T-helper 2 cell treated with Interferon-gamma antibody and Interleukin-4, amounts not matched to agents 100 ng/mL and 5 ng/mL, for 36 hours (primary cell): ENCODE results near the gene TOP3B. TPM values are rescaled to one million over a fixed set of nuclear protein-coding genes. Genes with fewer than 3 reads are reported as not detected.
"Not testable (repeated sequence)": the region's sequence is repeated elsewhere in the genome, so short reads cannot be mapped to it uniquely, and the experiment has no call there.

ENCODE experiments used
- intact Hi-C: fragments of 100-400 bp; cut with micrococcal nuclease; formaldehyde crosslinking; loops from one replicate; pipeline ENCODE4 v1.15.1; 2023
- total RNA-seq: library from RNA; stranded (reverse); gene quantifications from 2 replicates; pipeline ENCODE4 v1.2.3, GENCODE V29; 2022

The TOP3B gene
- total RNA-seq, 1 donor from 2014 or later, result 47.0 TPM

DNA sequence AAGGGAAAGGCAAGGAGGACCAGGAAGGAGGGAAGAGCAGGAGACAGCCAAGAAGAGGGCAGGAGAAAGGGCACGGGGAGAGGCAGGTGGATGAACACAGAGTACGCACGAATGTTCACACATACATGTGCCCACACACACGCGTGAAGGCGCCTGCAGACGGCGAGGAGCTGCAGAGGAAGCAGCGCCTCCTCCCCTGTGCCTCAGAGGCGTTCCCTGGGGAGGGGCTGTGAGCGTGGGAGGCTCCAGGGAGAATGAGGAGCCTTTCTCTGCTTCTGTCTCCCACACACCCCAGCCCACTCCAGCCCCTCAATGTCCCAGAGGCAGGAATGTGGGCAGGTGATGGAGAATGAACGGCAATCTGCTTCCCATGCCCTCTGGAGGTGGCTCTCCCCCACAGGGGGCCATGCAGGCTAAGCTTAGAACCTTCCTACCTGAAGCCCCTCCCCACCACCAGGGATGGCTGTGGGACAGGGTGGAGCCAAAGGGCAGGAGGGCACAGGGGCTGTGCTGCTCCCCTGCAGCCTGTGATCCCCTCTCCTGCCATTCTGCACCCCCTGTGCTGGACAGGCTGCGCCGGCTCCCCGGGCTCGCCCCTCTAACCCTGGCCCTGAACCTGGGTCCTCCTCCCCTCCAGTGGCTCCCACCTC is 55.3 kb downstream of the TOP3B start:
- intact Hi-C loops, result no loop called here

DNA sequence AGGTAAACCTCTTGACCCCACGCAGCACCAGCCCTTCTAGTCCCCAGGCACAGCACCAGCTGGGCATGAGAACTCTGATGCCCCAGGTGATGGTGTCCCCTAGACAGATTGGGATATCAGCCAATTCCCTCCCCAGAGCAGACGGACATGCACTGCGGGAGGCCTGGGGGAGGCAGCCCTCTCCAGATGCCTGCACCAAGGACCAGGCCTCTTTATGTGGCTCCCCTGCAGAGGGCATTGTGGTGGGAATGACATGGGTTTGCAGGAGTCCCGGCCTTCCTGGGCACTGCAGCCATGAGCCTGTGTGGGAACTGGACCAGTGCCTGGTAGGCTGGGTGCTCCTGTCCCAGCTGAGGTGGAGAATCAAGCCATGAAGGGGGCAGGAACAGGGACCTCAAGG is 55.9 kb downstream of the TOP3B start:
- intact Hi-C loops, result no loop called here

DNA sequence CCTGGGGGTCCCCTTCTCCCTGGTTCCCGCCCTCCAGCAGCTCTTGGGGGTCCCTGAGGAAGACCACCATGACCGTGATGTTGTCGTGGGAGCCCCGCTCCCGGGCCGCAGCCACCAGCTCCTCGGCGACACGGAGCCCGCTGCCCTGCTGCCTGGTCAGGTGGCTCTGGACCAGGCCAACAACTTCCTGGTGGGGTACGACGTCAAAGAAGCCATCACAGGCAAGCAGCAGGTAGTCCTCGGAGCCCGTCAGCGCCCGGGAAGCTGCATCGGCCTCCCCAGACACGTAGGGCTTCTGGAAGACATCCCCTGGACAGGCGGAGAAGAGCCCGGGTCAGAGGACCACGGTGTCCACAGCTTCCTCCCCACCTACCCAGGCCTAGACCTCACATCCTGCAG is 59.4 kb downstream of the TOP3B start:
- intact Hi-C loops, result no loop called here

DNA sequence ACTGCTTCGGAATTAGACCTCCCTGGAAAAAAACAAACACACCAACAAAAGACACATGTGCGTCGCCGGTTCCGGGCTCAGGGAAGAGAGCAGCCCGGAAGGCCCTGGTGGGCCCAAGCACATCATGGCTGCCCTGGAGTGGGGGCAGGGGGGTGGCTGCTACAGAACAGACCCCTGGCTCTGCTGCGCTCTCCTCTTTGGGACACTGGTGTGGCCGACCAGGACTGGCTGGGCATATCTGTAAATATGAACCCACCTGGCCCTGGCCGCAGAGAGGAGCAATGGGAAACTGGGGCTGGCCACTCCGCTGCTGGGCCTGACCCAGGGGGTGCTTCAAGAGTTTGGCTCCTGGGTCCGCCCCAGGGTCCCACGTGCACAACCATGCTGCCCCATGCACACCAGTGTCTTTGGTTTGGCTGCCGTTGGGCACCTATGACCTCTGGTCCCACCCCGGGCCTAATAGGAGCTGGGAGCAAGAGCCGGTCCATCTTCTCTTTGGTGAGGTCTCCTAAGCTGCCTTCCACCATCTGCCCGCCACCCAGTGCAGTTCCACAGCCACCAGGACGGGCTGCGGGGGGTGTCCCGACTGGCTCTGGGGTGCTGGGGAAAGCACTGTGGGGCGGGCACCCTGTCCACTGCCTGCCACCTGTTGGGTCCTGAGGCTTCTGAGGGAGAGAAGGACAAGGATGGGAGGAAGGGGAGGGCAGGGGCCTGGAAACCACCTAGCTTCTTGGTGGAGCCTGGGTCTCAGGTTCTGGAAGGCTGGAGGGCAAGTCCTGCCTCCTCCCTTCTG is 60.0 kb downstream of the TOP3B start:
- intact Hi-C loops, result no loop called here

DNA sequence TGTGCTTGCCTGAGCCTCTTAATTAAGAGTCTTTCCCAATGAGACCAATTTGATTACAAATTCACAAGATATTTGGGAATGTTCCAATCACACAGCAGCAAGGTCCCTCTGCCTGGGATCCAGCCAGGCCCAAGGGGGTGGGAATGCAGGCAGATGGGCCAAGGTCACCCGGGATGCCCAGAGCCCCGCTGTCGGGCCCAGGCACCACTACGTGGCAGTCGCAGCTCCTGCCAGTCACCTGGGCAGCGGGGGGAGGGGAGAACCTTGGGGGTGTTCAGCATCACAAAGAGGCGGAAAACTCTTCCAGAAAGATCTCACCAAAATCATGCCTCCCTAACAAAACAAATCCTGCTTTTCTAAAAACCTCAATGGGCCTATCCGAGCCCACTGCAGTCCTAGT is 60.9 kb downstream of the TOP3B start:
- intact Hi-C loops, result no loop called here

DNA sequence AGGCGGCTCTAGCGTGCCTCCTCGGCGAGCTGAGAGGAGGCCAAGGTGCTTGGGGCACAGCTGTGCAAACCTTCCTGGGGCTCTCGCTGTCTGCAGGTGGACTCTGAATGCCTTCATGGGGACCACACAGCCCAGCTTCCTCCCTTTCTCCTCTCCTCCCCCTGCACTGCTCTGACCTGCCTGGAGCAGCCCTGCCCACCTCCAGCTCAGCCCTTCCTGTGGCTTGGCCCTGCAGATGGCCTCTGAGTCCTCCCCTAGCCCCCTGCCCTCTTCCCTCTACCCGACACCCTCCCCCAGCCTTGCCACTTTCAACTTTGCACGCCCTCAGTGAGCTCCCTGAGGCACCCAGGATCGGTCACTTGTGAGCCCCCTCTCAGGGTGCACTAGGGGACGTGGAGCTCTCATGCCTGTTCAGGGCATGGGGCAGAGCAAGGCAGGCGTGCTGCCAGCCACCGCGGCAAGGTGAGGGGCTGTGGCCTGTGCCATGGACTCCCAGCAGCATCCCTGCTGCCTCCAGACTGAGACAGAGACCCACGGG is 61.3 kb downstream of the TOP3B start:
- intact Hi-C loops, result no loop called here

DNA sequence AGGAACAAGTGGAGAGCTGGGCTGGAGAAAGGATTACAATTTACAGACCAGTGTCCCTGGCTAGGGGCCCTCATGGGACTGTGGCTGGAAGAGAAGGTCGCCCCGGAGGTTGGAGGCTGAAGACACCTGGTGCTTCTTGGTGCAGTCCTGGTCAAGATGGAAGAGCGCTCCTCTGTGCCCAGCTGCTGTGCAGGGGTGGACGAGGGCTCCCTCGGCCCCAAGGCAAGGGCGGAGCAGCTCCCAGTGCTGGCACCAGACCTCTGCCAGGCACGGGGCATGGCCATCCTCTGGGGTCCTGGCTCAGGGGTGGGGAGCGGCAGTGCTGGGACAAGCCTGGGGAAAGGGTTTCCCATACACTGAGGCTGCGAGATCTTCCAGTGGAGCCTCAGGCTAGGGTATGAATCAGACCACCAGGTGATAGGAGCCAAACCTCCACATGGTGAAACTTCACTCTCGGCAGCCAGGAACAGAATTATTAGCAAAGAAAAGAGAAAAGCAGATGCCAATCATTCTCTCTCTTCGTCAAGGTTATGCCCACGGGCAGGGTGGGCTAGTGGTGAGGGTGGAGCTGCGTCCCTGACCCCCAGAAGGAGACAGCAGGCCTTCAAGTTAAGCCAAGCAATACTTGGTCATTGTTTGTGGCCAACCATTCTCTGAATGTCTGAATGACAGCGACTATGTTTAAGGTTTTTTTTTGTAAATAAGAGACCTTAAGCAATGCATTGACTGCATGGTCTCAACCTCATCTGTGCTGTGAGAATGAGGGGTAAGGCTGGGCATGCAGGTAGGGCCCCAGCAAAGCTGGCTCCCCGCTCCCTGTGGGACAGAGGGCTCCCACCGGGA is 62.0 kb downstream of the TOP3B start:
- intact Hi-C loops, result no loop called here

DNA sequence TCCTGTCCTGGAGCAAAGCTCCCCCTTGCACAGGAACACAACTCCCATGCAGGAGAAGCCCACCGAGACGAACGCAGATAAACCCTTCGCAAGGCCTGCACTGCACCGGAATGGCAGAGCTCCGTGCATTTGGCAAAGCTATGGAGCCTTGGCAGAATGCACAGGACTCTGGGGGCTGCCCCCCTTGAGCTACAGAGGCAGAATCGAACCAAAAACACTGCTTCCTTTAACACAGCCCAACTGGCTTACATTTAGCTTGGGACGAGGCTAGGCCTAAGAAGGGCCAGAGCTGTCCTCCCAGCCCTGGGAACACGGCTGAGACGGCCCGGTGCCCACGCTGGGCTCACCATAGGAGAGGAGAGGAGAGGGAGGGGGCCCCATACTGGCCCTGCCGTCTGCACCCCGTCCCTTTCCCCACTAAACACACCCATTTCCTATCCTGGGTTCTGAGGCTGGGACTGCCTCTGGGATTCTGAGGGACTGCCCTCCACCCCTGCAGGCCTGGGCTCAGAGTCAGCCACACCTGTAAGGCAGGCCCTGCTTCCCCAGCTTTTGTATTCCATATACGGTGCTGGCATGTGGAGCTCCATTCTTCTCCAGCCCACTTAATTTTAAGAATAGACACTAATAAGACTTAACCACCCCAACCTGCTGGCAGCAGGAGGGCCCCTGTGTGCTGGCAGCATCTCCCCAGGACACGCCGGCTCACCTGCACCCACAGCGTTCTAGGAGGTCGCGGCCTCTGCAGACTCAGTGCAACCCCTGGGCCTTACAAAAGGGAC is 62.9 kb downstream of the TOP3B start:
- intact Hi-C loops, result no loop called here

DNA sequence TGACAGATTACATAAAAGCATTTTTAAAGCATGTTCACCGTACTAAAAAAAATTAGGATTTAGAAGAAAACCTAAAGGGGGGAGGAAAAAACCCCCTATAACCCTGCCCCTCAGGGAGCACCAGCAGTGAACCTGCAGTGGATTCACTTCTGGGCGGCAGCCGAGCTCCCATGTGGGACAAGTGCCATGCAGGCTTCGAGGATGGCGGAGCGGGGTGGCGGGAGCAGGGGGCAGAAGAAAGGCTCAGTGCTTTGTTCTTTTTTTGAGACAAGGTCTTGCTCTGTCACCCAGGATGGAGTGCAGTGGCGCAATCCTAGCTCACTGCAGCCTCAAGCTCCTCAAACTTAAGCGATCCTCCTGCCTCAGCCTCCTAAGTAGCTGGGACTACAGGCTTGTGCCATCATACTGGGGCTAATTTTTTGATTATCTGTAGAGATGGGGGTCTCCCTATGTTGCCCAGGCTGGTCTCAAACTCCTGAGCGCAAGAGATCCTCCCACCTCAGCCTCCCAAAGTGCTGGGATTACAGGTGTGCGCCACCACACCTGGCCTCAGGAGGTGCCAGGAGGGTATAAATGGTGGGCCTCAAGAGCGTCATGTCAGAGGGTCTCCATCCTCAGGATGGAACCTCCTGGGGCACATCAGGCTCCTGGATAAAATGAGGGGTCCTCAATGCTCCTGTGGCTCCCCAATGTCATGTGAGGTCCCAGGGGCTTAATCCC is 64.0 kb downstream of the TOP3B start:
- intact Hi-C loops, result no loop called here

DNA sequence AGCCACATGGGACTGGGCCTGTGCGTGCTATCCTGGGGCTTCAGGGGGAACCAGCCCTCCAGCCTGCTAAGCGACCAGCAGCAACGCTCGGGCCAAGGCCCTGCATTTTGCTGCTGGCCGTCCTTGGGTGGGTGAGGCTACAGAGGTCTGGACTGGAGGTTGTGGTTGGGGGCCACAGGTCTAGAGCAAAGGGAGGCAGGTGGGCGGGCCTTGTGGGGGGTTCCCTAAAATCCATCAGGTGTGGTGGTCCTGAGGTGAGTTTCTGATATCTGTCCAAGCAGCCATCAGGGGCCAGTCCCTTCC is 64.7 kb downstream of the TOP3B start:
- intact Hi-C loops, result no loop called here

DNA sequence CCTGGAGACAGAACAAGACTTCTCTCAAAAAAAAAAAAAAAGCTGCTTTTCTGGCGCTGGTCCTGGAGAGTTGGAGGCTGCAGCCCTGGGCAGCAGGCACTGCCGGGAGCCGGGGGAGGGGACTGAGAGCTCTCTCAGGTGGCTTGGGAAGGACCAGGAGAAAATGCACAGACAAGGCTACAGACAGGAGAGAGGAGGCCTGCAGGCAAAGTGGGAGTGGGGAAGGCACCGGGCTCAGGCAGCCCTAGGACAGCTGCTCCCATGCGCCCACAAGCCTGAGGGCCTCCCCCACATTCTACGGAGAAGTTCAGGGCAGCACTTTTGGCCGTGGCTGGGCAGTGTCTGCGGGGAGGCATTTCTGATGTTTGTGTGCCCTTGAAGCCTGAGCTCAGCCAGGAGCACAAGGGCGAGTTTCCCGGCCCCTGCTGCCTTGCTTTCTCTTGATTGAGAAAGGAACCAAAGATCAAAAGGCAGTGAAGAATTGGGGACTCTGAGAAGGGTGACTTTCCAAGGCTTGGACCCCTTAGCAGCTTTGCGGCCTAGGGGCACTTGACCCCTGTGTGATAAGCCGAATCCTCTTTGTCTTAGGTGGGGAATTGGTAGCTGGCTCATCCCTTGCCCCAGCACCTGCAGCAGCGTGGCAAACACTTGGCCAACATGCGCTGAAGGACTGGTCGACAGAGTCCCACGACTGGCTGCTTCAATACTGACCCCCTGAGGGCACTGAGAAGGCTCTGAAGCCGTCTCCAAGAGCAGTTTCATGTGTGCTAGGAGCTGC is 65.2 kb downstream of the TOP3B start:
- intact Hi-C loops, result no loop called here

DNA sequence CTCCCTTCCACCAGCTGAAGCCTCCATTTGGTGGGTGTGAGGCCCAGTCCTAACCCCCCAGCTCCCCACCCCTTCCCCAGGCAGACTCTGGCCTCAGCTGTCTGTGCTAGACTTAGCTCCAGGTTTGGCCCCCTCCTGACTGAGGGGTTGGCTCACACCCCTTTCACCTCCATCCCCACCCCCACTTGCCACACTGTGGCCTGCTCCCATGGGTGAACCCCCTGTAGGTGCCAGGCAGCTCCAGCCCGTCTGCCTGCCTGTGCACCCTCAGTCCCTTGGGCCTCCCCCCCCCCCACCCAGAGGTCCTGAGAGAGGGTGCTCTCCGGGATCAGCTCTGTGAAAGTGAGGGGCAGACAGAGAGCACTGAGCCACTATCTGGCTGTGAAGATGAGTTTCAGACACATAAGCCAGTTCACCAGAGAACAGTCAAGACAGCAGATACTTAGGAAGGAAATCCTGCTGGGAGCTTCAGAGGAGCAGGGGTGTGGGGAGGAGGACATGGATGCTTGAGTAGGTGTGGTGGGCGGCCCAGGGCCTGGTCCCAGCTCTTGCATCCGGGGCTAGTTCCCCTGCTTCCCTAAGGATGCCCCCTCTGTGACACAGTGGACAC is 66.2 kb downstream of the TOP3B start:
- intact Hi-C loops, result no loop called here

DNA sequence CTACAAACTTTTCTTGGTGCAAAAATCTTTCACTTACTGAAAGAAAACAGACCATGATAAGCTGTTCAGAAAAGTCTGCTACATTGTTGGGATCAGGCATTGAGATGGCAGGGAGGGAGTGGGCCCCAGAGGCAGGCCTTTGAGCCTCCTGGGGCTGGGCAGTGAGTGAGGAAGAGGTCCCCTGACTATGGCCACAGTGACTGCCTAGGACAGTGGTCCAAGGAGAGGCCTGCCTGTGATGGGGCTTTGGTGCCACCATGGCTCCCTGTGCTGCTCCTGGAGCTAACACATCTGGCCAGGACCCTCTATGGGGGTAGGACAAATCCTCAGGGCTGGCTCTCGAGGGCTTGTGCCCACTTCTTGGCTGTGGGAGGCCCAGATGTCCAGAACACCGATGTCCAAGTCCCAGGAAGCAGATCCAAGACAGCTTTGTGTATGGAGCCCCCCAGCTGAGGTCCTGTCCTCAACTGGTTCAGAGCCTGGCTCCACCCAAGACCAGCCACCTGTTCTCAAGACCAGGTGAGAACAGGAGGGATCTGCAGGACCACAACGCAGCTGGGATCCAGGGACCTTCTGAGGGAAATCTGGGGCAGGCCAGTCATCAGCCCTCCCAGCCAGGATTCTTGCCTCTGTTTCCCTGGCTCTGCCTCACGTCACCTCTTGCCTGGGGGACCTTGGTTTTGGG is 66.8 kb downstream of the TOP3B start:
- intact Hi-C loops, result no loop called here

DNA sequence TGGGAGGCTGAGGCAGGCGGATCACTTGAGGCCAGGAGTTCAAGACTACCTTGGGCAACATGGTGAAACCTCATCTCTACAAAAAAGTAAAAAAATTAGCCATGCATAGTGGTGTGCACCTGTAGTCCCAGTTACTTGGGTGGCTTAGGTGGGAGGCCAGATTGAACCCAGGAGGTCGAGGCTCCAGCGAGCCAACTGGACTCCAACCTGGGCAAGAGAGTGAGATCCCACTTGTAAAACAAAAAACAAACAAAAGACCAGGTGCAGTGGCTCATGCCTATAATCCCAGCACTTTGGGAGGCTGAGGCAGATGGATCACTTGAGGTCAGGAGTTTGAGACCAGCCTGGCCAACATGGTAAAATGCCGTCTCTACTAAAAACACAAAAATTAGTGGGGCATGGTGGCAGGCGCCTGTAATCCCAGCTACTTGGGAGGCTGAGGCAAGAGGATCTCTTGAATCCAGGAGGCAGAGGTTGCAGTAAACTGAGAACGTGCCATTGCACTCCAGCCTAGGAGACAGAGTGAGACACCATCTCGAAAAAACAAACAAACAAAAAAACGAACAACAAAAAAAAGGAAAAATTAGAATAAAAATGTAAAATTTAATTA is 68.4 kb downstream of the TOP3B start:
- intact Hi-C loops, result not testable (repeated sequence)

DNA sequence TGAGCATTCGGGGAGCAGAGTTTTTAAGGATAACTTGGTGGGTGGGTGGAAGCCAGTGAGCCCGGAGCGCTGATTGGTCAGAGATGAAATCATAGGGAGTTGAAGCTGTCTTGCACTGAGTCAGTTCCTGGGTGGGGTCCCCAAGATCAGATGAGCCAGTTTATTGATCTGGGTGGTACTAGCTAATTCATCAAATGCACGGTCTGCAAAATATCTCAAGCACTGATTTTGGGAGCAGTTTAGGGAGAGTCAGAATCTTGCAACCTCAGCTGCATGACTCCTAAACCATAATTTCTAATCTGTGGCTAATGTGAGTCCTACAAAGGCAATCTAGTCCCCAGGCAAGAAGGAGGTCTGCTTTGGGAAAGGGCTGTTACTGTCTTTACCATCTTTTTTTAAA is 72.2 kb downstream of the TOP3B start:
- intact Hi-C loops, result not testable (repeated sequence)

DNA sequence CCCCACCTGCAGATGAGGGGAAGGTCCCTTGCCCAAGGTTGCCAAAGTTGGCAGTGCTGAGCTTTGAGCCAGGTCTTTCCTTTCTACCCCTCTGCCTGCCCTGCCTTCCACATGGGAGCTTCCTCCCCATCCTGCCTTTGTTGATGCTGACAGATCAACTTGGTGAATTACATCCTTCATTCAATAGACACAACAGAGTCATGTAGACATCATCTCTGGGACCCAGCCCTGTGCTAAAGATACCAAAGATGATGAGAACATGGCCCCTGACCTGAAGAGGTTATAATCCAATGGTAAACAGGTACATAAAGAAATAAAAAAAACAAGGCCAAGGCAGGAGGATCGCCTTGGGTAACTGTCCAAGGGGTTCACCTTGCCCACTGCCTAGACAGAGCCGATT is 72.7 kb downstream of the TOP3B start:
- intact Hi-C loops, result no loop called here

DNA sequence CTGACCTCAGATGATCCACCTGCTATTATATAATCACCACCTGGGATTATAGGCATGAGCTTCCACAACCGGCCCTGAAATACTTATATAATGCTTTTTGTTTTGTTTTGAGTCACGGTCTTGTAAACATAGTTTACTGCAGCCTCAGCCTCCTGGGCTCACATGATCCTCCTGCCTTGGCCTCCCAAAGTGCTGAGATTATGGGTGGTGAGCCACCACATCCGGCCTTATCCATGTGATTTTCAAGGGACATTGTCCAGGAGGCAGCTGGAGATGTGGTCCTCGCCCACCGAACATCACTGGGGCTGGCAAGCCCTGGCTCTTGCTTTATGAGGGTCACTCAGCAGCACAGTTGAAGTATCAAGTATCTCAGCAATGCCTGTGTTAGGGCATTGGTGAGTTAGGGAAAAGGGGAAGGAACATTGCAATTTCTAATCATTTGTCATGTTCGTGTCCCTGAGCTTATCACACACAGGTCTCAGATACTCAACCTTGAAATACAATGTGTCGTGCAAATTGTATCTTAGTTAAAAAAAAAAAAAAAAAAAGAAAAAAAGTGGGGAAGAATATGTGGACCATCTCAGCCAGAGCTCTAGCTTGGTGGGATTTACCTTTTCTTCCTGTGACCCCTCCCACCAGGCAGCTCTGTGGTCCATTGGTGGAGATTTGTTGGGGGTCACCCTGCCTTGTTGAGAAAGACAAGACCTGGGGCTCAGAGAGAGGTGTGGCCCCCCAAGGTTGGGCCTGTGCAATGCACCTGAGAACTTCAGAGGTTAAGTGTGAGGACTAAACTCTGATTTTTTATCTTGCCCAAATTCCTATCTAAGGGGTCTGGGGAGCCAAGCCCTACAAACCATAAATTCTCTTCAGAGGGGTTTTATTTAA is 74.7 kb downstream of the TOP3B start:
- intact Hi-C loops, result no loop called here
